ENCODE results near the gene VPS13D.

Gene VPS13D

DNA sequence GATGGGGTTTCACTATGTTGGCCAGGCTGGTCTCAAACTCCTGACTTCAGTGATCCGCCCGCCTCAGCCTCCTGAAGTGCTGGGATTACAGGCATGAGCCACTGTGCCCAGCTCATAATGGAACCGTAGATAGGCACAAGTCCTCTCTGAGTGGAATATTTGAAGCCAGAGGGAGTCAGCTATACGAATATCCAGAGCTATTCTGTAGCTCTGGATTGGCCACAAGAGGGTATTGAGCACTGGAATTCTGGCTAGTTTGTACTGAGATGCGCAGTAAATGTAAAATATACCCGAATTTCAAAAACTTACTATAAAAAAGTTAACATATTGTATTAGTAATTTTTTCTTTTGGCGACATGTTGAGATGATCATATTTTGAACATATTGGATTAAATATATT, 851 bp upstream of the VPS13D start:
- Histone ChIP-seq H3K36me3 (ENCODE audit: insufficient read depth, low read length) (no peaks in the 10 kb centered on the region; the same call in 1 of the 2 replicates), H3K4me2 (ENCODE audit: insufficient read depth, low read length) (no peak overlapping the region), H3K9me3 (ENCODE audit: insufficient read depth, low read length, severe bottlenecking) (no peaks in the 10 kb centered on the region), H3K9ac (ENCODE audit: low read depth, low read length) (no peak overlapping the region), H3K4me3 (ENCODE audit: low read depth in 1 of 2, low read length in 2 of 2) (no peak overlapping the region), H3K27ac (ENCODE audit: low read length) (no peak overlapping the region), H3K27me3 (ENCODE audit: insufficient read depth, low read length, poor library complexity) (no peaks in the 10 kb centered on the region), H4K20me1 (ENCODE audit: insufficient read depth, low read length) (peaks cover 8% of the 10 kb centered on the region; the same call in 1 of the 2 replicates), H3K79me2 (ENCODE audit: insufficient read depth, low read length) (peaks cover 33% of the 10 kb centered on the region), H2AFZ (ENCODE audit: low read depth, low read length) (no peak overlapping the region), H3K4me1 (ENCODE audit: insufficient read depth, low read length) (peaks cover 22% of the 10 kb centered on the region)
- ATAC-seq (ENCODE audit: insufficient read depth, low read depth) (no peak), DNase-seq (no peak)
- no peak for TF ChIP-seq EZH2 (IDR thresholded peaks at IDR 0.05; ENCODE audit: borderline replicate concordance, low read depth, low read length, severe bottlenecking)
- TF ChIP-seq CTCF (IDR thresholded peaks at IDR 0.05; ENCODE audit: borderline replicate concordance, extremely low read depth, low read length, poor library complexity, severe bottlenecking) = no peak

DNA sequence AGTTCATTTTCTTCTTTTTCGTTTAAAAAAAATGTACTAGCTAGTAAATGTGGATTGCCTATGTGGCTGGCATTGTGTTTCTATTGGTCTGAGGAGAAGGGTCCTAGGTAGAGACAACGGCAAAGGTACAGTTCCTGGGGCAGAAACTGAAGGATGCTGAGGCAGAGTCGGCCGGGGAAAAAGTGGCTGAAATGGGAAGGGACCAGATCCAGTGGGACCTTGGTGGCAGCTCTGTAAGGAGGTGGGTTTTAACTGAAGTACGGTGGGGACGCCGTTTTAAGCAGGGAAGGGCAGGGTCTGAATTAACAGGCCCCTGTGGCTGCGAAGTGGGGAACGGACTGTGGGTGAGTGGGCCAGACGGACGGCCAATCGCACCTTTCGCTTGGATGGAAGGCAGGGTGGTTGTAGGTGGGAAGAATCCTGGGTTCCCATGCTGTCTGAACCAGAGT, 420 bp upstream of the VPS13D start:
- no peaks in the 10 kb centered on the region for H3K27me3 ChIP-seq (ENCODE audit: insufficient read depth, low read length, poor library complexity)
- H3K9ac ChIP-seq (ENCODE audit: low read depth, low read length) = peak overlapping the region; percentile 94; the same call in 1 of the 2 replicates
- no peaks in the 10 kb centered on the region; the same call in 1 of the 2 replicates for H3K36me3 ChIP-seq (ENCODE audit: insufficient read depth, low read length)
- peak overlapping the region; percentile 73 for H2AFZ ChIP-seq (ENCODE audit: low read depth, low read length)
- no peak overlapping the region for H3K27ac ChIP-seq (ENCODE audit: low read length)
- H3K4me1 ChIP-seq (ENCODE audit: insufficient read depth, low read length) = peaks cover 22% of the 10 kb centered on the region
- TF ChIP-seq CTCF (IDR thresholded peaks at IDR 0.05; ENCODE audit: borderline replicate concordance, extremely low read depth, low read length, poor library complexity, severe bottlenecking) = no peak
- no peak for TF ChIP-seq EZH2 (IDR thresholded peaks at IDR 0.05; ENCODE audit: borderline replicate concordance, low read depth, low read length, severe bottlenecking)
- H3K4me3 ChIP-seq (ENCODE audit: low read depth in 1 of 2, low read length in 2 of 2) = peak overlapping the region in 1 of 2 experiments; percentile 87; a peak in 2 of 4 replicates
- H3K9me3 ChIP-seq (ENCODE audit: insufficient read depth, low read length, severe bottlenecking) = no peaks in the 10 kb centered on the region
- peaks cover 8% of the 10 kb centered on the region; the same call in 1 of the 2 replicates for H4K20me1 ChIP-seq (ENCODE audit: insufficient read depth, low read length)
- DNase-seq = no peak
- peak overlapping the region; percentile 50 for H3K4me2 ChIP-seq (ENCODE audit: insufficient read depth, low read length)
- ATAC-seq (ENCODE audit: insufficient read depth, low read depth) = peak; percentile 29; the same call in 2 of the 3 replicates
- peaks cover 37% of the 10 kb centered on the region for H3K79me2 ChIP-seq (ENCODE audit: insufficient read depth, low read length)

- H3K4me3 ChIP-seq (ENCODE audit: low read depth in 1 of 2, low read length in 2 of 2) = peak overlapping the region; percentile 87 to 98
- no peaks in the 10 kb centered on the region for H3K27me3 ChIP-seq (ENCODE audit: insufficient read depth, low read length, poor library complexity)
- peak overlapping the region; percentile 94 for H3K9ac ChIP-seq (ENCODE audit: low read depth, low read length)
- H3K27ac ChIP-seq (ENCODE audit: low read length) = peak overlapping the region; percentile 66
- DNase-seq = no peak
- peaks cover 22% of the 10 kb centered on the region for H3K4me1 ChIP-seq (ENCODE audit: insufficient read depth, low read length)
- TF ChIP-seq EZH2 (IDR thresholded peaks at IDR 0.05; ENCODE audit: borderline replicate concordance, low read depth, low read length, severe bottlenecking) = no peak
- TF ChIP-seq CTCF (IDR thresholded peaks at IDR 0.05; ENCODE audit: borderline replicate concordance, extremely low read depth, low read length, poor library complexity, severe bottlenecking) = no peak
- H3K4me2 ChIP-seq (ENCODE audit: insufficient read depth, low read length) = peak overlapping the region; percentile 90
- peak overlapping the region; percentile 77 for H2AFZ ChIP-seq (ENCODE audit: low read depth, low read length)
- H3K9me3 ChIP-seq (ENCODE audit: insufficient read depth, low read length, severe bottlenecking) = no peaks in the 10 kb centered on the region
- H3K36me3 ChIP-seq (ENCODE audit: insufficient read depth, low read length) = peaks cover 10% of the 10 kb centered on the region
- 0 out of 3 replicates have a peak, but pooled peaks have one; percentile 8 for ATAC-seq (ENCODE audit: insufficient read depth, low read depth)
- H4K20me1 ChIP-seq (ENCODE audit: insufficient read depth, low read length) = peaks cover 8% of the 10 kb centered on the region; the same call in 1 of the 2 replicates
- peaks cover 43% of the 10 kb centered on the region for H3K79me2 ChIP-seq (ENCODE audit: insufficient read depth, low read length)
Measured at GRCh38 chr1:12230549-12231275, 882 bp downstream of the VPS13D start.
